ENCODE measurements around the gene GABRG2. TPM values are rescaled to one million over a fixed set of nuclear protein-coding genes. Genes with fewer than 3 reads are reported as not detected.

The GABRG2 gene
- total RNA-seq, 1 donor from 2014 or later = 0.24 TPM

GRCh38 chr5:162189719-162190118 lies 122.1 kb downstream of the GABRG2 start:
- Mint-ChIP-seq H3K4me1 (ENCODE audit: unreplicated experiment) (no peaks in the 10 kb centered on the region), H3K27me3 (no peaks in the 10 kb centered on the region), H3K9me3 (peaks cover 9% of the 10 kb centered on the region), H3K4me3 (no peak overlapping the region), H3K27ac (no peak overlapping the region), H3K36me3 (no peaks in the 10 kb centered on the region)
- no peak for TF ChIP-seq CTCF (conservative IDR thresholded peaks at IDR 0.05)
- DNase-seq (ENCODE audit: extremely low spot score, unreplicated experiment) = no peak

GRCh38 chr5:162193012-162193411 lies 125.4 kb downstream of the GABRG2 start:
- Mint-ChIP-seq H3K9me3 (no peaks in the 10 kb centered on the region), H3K36me3 (no peaks in the 10 kb centered on the region), H3K27me3 (no peaks in the 10 kb centered on the region), H3K4me1 (ENCODE audit: unreplicated experiment) (no peaks in the 10 kb centered on the region), H3K27ac (no peak overlapping the region), H3K4me3 (no peak overlapping the region)
- no peak for DNase-seq (ENCODE audit: extremely low spot score, unreplicated experiment)
- no peak for TF ChIP-seq CTCF (conservative IDR thresholded peaks at IDR 0.05)

GRCh38 chr5:162196351-162196750 lies 128.8 kb downstream of the GABRG2 start:
- H3K27ac Mint-ChIP-seq = no peak overlapping the region
- H3K4me1 Mint-ChIP-seq (ENCODE audit: unreplicated experiment) = no peaks in the 10 kb centered on the region
- H3K9me3 Mint-ChIP-seq = no peaks in the 10 kb centered on the region
- H3K36me3 Mint-ChIP-seq = no peaks in the 10 kb centered on the region
- no peaks in the 10 kb centered on the region for H3K27me3 Mint-ChIP-seq
- DNase-seq (ENCODE audit: extremely low spot score, unreplicated experiment) = no peak
- TF ChIP-seq CTCF (conservative IDR thresholded peaks at IDR 0.05) = no peak
- no peak overlapping the region for H3K4me3 Mint-ChIP-seq

GRCh38 chr5:162202285-162202880 lies 134.8 kb downstream of the GABRG2 start:
- no peak overlapping the region for H3K4me3 Mint-ChIP-seq
- no peak for TF ChIP-seq CTCF (conservative IDR thresholded peaks at IDR 0.05)

More at GRCh38 chr5:162202285-162202880, 134.8 kb downstream of the GABRG2 start:
- no peaks in the 10 kb centered on the region for H3K4me1 Mint-ChIP-seq (ENCODE audit: unreplicated experiment)
- no peaks in the 10 kb centered on the region for H3K36me3 Mint-ChIP-seq
- no peaks in the 10 kb centered on the region for H3K27me3 Mint-ChIP-seq
- no peak overlapping the region for H3K27ac Mint-ChIP-seq
- H3K9me3 Mint-ChIP-seq = no peaks in the 10 kb centered on the region
- DNase-seq (ENCODE audit: extremely low spot score, unreplicated experiment) = no peak

Other genes starting within 250 kb of the GABRG2 start
- 1.8 and 12.3 TPM in 2 replicates for gene GABRA1, start 219.7 kb upstream of the GABRG2 start, total RNA-seq (ENCODE audit: low replicate concordance)